Measurements from ENCODE around the gene GRK5. TPM values are rescaled to one million over a fixed set of nuclear protein-coding genes. Genes with fewer than 3 reads are reported as not detected.

GRK5 gene
- total RNA-seq, 1 donor from 2014 or later, result 2.8 TPM

DNA sequence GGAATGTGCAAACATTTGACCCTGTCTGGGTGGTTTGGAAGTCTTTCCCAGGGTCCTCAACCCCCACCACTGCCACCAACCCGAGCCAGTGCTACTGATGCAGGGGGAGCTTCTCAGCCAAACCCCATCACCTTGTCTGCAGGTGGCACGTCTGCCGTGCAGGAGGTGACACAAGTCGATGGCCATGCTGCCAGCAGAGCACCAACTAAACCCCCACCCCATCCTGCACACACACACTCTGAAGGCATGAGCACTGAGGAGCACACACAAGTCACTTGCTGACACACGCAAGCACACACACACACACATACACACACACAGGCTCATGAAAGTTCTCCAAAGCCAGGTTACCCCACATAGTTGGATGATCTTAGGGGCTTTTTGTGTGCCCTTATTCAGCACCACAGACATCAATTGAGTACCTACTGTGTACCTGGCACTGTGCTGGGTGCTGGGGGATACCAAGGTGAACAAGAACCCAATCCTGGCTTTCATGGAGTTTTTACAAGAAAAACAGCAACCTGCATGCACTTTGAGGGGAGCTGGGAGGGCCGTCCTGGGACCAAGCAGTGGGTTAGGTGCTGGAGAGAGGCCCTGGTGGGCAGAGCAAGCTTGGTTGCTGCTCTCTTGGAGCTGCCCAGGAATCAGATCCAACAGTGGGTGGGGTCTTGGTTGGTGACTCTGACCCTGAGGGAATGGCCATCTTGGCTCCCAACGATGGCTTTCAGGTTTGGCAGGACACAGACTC is 216.3 kb downstream of the GRK5 start:
- Histone ChIP-seq H3K36me3 (ENCODE audit: control insufficient read depth, insufficient read depth, low read length) (no peaks in the 10 kb centered on the region), H3K27me3 (ENCODE audit: control insufficient read depth, insufficient read depth, low read length) (peaks cover 58% of the 10 kb centered on the region), H3K4me3 (ENCODE audit: low read depth, low read length) (no peak overlapping the region)
- DNase-seq (ENCODE audit: low read depth), result no peak
- TF ChIP-seq CTCF (IDR thresholded peaks at IDR 0.05; ENCODE audit: insufficient read depth, low read length, poor library complexity, severe bottlenecking), result no peak

- Histone ChIP-seq H3K36me3 (ENCODE audit: control insufficient read depth, insufficient read depth, low read length) (no peaks in the 10 kb centered on the region), H3K4me3 (ENCODE audit: low read depth, low read length) (no peak overlapping the region), H3K27me3 (ENCODE audit: control insufficient read depth, insufficient read depth, low read length) (peaks cover 59% of the 10 kb centered on the region)
- no peak for TF ChIP-seq CTCF (IDR thresholded peaks at IDR 0.05; ENCODE audit: insufficient read depth, low read length, poor library complexity, severe bottlenecking)
- no peak for DNase-seq (ENCODE audit: low read depth)
Measured at GRCh38 chr10:119424258-119424975, 217.0 kb downstream of the GRK5 start.

DNA sequence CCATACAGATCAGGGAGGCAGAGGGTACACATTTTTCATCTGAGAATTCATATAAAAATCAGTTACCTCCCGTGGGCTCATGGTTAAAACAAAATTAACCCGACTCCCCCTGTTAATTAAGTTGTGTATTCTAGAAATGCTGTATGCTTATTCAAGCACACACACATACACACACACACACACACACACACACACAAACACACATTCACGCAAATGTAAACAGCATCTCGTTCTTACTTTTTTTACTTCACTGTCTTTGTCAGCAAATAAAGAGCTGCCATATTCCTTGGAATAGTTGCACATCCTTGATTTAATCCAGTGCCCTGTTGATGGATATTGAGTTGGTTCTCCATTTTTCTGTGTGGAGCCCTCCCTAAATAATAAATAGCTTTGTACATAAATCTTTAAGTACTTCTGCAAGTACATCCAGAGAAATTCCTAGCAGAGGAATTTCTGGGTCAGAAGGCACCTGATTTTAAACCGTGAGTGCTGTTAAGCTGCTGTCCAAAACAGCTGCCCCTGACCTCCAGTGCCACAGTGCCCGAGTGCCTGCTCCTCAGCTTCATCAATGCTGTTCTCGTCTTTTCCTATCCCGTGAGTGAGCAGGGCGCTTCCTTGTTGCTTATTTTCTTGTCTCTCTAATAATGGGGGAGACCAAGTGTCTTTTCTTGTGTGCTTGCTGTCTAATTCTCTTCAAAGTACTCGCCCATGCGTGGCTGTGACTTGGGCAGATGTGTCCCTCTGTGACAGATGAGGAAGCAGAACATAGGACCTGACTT is 217.9 kb downstream of the GRK5 start:
- Histone ChIP-seq H3K4me3 (ENCODE audit: low read depth, low read length) (no peak overlapping the region), H3K27me3 (ENCODE audit: control insufficient read depth, insufficient read depth, low read length) (peaks cover 62% of the 10 kb centered on the region), H3K36me3 (ENCODE audit: control insufficient read depth, insufficient read depth, low read length) (no peaks in the 10 kb centered on the region)
- no peak for DNase-seq (ENCODE audit: low read depth)
- no peak for TF ChIP-seq CTCF (IDR thresholded peaks at IDR 0.05; ENCODE audit: insufficient read depth, low read length, poor library complexity, severe bottlenecking)

GRCh38 chr10:119425881-119426170 is 218.5 kb downstream of the GRK5 start:
- no peak for DNase-seq (ENCODE audit: low read depth)
- Histone ChIP-seq H3K36me3 (ENCODE audit: control insufficient read depth, insufficient read depth, low read length) (no peaks in the 10 kb centered on the region), H3K4me3 (ENCODE audit: low read depth, low read length) (no peak overlapping the region), H3K27me3 (ENCODE audit: control insufficient read depth, insufficient read depth, low read length) (peaks cover 65% of the 10 kb centered on the region)
- no peak for TF ChIP-seq CTCF (IDR thresholded peaks at IDR 0.05; ENCODE audit: insufficient read depth, low read length, poor library complexity, severe bottlenecking)

GRCh38 chr10:119426699-119427098 is 219.3 kb downstream of the GRK5 start:
- Histone ChIP-seq H3K27me3 (ENCODE audit: control insufficient read depth, insufficient read depth, low read length) (peaks cover 67% of the 10 kb centered on the region), H3K36me3 (ENCODE audit: control insufficient read depth, insufficient read depth, low read length) (no peaks in the 10 kb centered on the region), H3K4me3 (ENCODE audit: low read depth, low read length) (no peak overlapping the region)
- TF ChIP-seq CTCF (IDR thresholded peaks at IDR 0.05; ENCODE audit: insufficient read depth, low read length, poor library complexity, severe bottlenecking), result no peak
- DNase-seq (ENCODE audit: low read depth), result no peak
